Immature natural killer cell (primary cell): Measurements from ENCODE around the gene THAP11. TPM values are rescaled to one million over a fixed set of nuclear protein-coding genes. Genes with fewer than 3 reads are reported as not detected.

ENCODE experiments used
- DNase-seq, 3 donors: peaks; one replicate each; pipeline ENCODE4 v3.0.0; 2022; ENCODE audit warnings: mixed read lengths in 1 of 3
- H3K27ac Mint-ChIP-seq, 6 donors: one replicate each; pipeline ENCODE4 v1.8.0; 2020; ENCODE audit warnings: mixed read lengths in 6 of 6, mild to moderate bottlenecking in 5 of 6, inconsistent platforms in 4 of 6, moderate library complexity in 3 of 6
- H3K27me3 Mint-ChIP-seq, 3 donors: one replicate each; pipeline ENCODE4 v1.8.0; 2020 to 2021; ENCODE audit warnings: low read depth in 3 of 3, mild to moderate bottlenecking in 3 of 3, mixed read lengths in 3 of 3, moderate library complexity in 3 of 3, inconsistent platforms in 1 of 3
- H3K36me3 Mint-ChIP-seq, 3 donors: one replicate each; pipeline ENCODE4 v1.8.0; 2020; ENCODE audit warnings: mixed read lengths in 3 of 3, inconsistent platforms in 2 of 3, mild to moderate bottlenecking in 2 of 3
- H3K4me1 Mint-ChIP-seq, 2 donors: one replicate each; pipeline ENCODE4 v1.8.0; 2020; ENCODE audit warnings: inconsistent platforms in 2 of 2, mild to moderate bottlenecking in 2 of 2, mixed read lengths in 2 of 2, moderate library complexity in 1 of 2
- H3K4me3 Mint-ChIP-seq, 5 donors: one replicate each; pipeline ENCODE4 v1.8.0; 2020; ENCODE audit warnings: mild to moderate bottlenecking in 5 of 5, mixed read lengths in 5 of 5, inconsistent platforms in 3 of 5, moderate library complexity in 3 of 5
- H3K9me3 Mint-ChIP-seq, 6 donors: one replicate each; pipeline ENCODE4 v1.8.0; 2020; ENCODE audit warnings: mild to moderate bottlenecking in 6 of 6, mixed read lengths in 6 of 6, inconsistent platforms in 4 of 6, moderate library complexity in 3 of 6
- polyA plus RNA-seq, 3 donors: library from polyadenylated mRNA; unstranded; fragments of 300-500 nt; fragmentation: Illumina TruSeq; gene quantifications; one replicate each; pipeline ENCODE4 v1.2.3, GENCODE V29; 2021

Gene THAP11
- 100 to 1,000 TPM; 102 to 129 (median 117) TPM for polyA plus RNA-seq

- DNase-seq, result peak; percentile 93 to 95 (median 95)
- Mint-ChIP-seq H3K9me3 (no peaks in the 10 kb centered on the region), H3K27me3 (peaks cover 2 to 15% (median 2%) of the 10 kb centered on the region in 3 donors), H3K4me1 (peaks cover 40 to 46% of the 10 kb centered on the region in 2 donors), H3K4me3 (peak within 1 kb of the TSS; percentile 94 to 97 (median 95)), H3K27ac (peak within 1 kb of the TSS; percentile 89 to 97 (median 96)), H3K36me3 (peaks cover 0 to 3% (median 0%) of the 10 kb centered on the region in 3 donors)
Observed at GRCh38 chr16:67841816-67842508, at the start of gene THAP11. Gene THAP11, plus strand, starts transcription at chr16:67842320. Its CDS starts 235 bp downstream, at chr16:67842555.

- no peaks in the 10 kb centered on the region for H3K9me3 Mint-ChIP-seq
- H3K36me3 Mint-ChIP-seq, result peaks cover 0 to 4% (median 4%) of the 10 kb centered on the region in 3 donors
- H3K4me3 Mint-ChIP-seq, result no peak overlapping the region
- H3K27me3 Mint-ChIP-seq, result no peaks in the 10 kb centered on the region
- peaks cover 22 to 35% of the 10 kb centered on the region in 2 donors for H3K4me1 Mint-ChIP-seq
- peak overlapping the region in 2 of 6 donors; percentile 1 to 21 for H3K27ac Mint-ChIP-seq
- no peak for DNase-seq
Observed at GRCh38 chr16:67796099-67796718, 45.9 kb upstream of the THAP11 start.

GRCh38 chr16:67800338-67800926, 41.7 kb upstream of the THAP11 start:
- H3K4me1 Mint-ChIP-seq, result peaks cover 44 to 62% of the 10 kb centered on the region in 2 donors
- no peaks in the 10 kb centered on the region for H3K9me3 Mint-ChIP-seq
- peak overlapping the region in 1 of 6 donors; percentile 55 for H3K27ac Mint-ChIP-seq
- peaks cover 0 to 4% (median 4%) of the 10 kb centered on the region in 3 donors for H3K36me3 Mint-ChIP-seq
- H3K4me3 Mint-ChIP-seq, result no peak overlapping the region
- DNase-seq, result no peak
- no peaks in the 10 kb centered on the region for H3K27me3 Mint-ChIP-seq

GRCh38 chr16:67801241-67801640, 40.9 kb upstream of the THAP11 start:
- H3K9me3 Mint-ChIP-seq, result no peaks in the 10 kb centered on the region
- H3K4me3 Mint-ChIP-seq, result peak overlapping the region in 1 of 5 donors; percentile 10
- no peaks in the 10 kb centered on the region for H3K27me3 Mint-ChIP-seq
- peaks cover 49 to 63% of the 10 kb centered on the region in 2 donors for H3K4me1 Mint-ChIP-seq
- peaks cover 0 to 4% (median 3%) of the 10 kb centered on the region in 3 donors for H3K36me3 Mint-ChIP-seq
- no peak for DNase-seq
- H3K27ac Mint-ChIP-seq, result peak overlapping the region in 1 of 6 donors; percentile 55

GRCh38 chr16:67801883-67802282, 40.2 kb upstream of the THAP11 start:
- Mint-ChIP-seq H3K4me1 (peaks cover 45 to 57% of the 10 kb centered on the region in 2 donors), H3K27ac (peak overlapping the region in 1 of 6 donors; percentile 34), H3K4me3 (peak overlapping the region in 3 of 5 donors; percentile 5 to 33 (median 22)), H3K27me3 (peaks cover 0 to 3% (median 3%) of the 10 kb centered on the region in 3 donors), H3K36me3 (peaks cover 0 to 4% (median 0%) of the 10 kb centered on the region in 3 donors), H3K9me3 (no peaks in the 10 kb centered on the region)
- DNase-seq, result peak in 1 of 3 donors; percentile 2

GRCh38 chr16:67803894-67804293, 38.2 kb upstream of the THAP11 start:
- Mint-ChIP-seq H3K36me3 (peaks cover 0 to 4% (median 0%) of the 10 kb centered on the region in 3 donors), H3K27ac (no peak overlapping the region), H3K4me3 (peak overlapping the region in 3 of 5 donors; percentile 21 to 40 (median 29)), H3K27me3 (peaks cover 0 to 5% (median 3%) of the 10 kb centered on the region in 3 donors), H3K9me3 (no peaks in the 10 kb centered on the region), H3K4me1 (peaks cover 45% of the 10 kb centered on the region in 2 donors)
- DNase-seq, result no peak

- H3K27me3 Mint-ChIP-seq, result peaks cover 0 to 5% (median 3%) of the 10 kb centered on the region in 3 donors
- peak overlapping the region; percentile 92 to 97 (median 94) for H3K4me3 Mint-ChIP-seq
- H3K4me1 Mint-ChIP-seq, result peaks cover 39 to 40% of the 10 kb centered on the region in 2 donors
- no peak for DNase-seq
- no peaks in the 10 kb centered on the region for H3K9me3 Mint-ChIP-seq
- H3K36me3 Mint-ChIP-seq, result no peaks in the 10 kb centered on the region
- H3K27ac Mint-ChIP-seq, result peak overlapping the region; percentile 62 to 96 (median 77)
Observed at GRCh38 chr16:67804853-67805542, 37.1 kb upstream of the THAP11 start.

GRCh38 chr16:67805718-67806427, 36.2 kb upstream of the THAP11 start:
- H3K4me3 Mint-ChIP-seq, result peak overlapping the region; percentile 92 to 97 (median 94)
- peaks cover 33% of the 10 kb centered on the region in 2 donors for H3K4me1 Mint-ChIP-seq
- no peaks in the 10 kb centered on the region for H3K36me3 Mint-ChIP-seq
- H3K9me3 Mint-ChIP-seq, result no peaks in the 10 kb centered on the region
- H3K27me3 Mint-ChIP-seq, result peaks cover 0 to 5% (median 3%) of the 10 kb centered on the region in 3 donors
- peak in 1 of 3 donors; percentile 1 for DNase-seq
- H3K27ac Mint-ChIP-seq, result peak overlapping the region; percentile 53 to 96 (median 79)

GRCh38 chr16:67806428-67807147, 35.5 kb upstream of the THAP11 start, which contains the start of the genes RANBP10 and TSNAXIP1:
Gene RANBP10, minus strand, starts transcription at chr16:67806560. Its CDS starts 24 bp downstream, at chr16:67806536.
Gene TSNAXIP1, plus strand, starts transcription at chr16:67806889. Its CDS starts 261 bp downstream, at chr16:67807150.
- Mint-ChIP-seq H3K36me3 (no peaks in the 10 kb centered on the region), H3K27me3 (peaks cover 0 to 5% (median 3%) of the 10 kb centered on the region in 3 donors), H3K27ac (peak within 1 kb of the TSS; percentile 85 to 97 (median 93)), H3K4me3 (peak within 1 kb of the TSS; percentile 92 to 97 (median 94)), H3K4me1 (peaks cover 26% of the 10 kb centered on the region in 2 donors), H3K9me3 (no peaks in the 10 kb centered on the region)
- peak; percentile 96 to 98 (median 97) for DNase-seq

GRCh38 chr16:67807148-67807682, 34.9 kb upstream of the THAP11 start:
- H3K27ac Mint-ChIP-seq, result peak overlapping the region; percentile 85 to 97 (median 93)
- peaks cover 20% of the 10 kb centered on the region in 2 donors for H3K4me1 Mint-ChIP-seq
- no peaks in the 10 kb centered on the region for H3K36me3 Mint-ChIP-seq
- H3K4me3 Mint-ChIP-seq, result peak overlapping the region; percentile 92 to 97 (median 94)
- no peaks in the 10 kb centered on the region for H3K9me3 Mint-ChIP-seq
- peaks cover 0 to 7% (median 3%) of the 10 kb centered on the region in 3 donors for H3K27me3 Mint-ChIP-seq
- DNase-seq, result no peak

- Mint-ChIP-seq H3K4me3 (no peak overlapping the region), H3K4me1 (peaks cover 0 to 7% of the 10 kb centered on the region in 2 donors), H3K9me3 (no peaks in the 10 kb centered on the region), H3K27me3 (peaks cover 0 to 7% (median 0%) of the 10 kb centered on the region in 3 donors), H3K27ac (no peak overlapping the region), H3K36me3 (no peaks in the 10 kb centered on the region)
- DNase-seq, result no peak
Observed at GRCh38 chr16:67811899-67812298, 30.2 kb upstream of the THAP11 start.

- Mint-ChIP-seq H3K27ac (peak overlapping the region in 1 of 6 donors; percentile 0), H3K36me3 (no peaks in the 10 kb centered on the region), H3K4me3 (no peak overlapping the region), H3K9me3 (no peaks in the 10 kb centered on the region), H3K27me3 (peaks cover 0 to 5% (median 0%) of the 10 kb centered on the region in 3 donors), H3K4me1 (peaks cover 0 to 6% of the 10 kb centered on the region in 2 donors)
- DNase-seq, result no peak
Observed at GRCh38 chr16:67814567-67814966, 27.6 kb upstream of the THAP11 start.
